NCI-H82 (cell line): ENCODE measurements around the gene PIAS2.
"Not testable (repeated sequence)": the region's sequence is repeated elsewhere in the genome, so short reads cannot be mapped to it uniquely, and the experiment has no call there.

Source experiments
- DNase-seq: peaks from one replicate; lab custom pipeline; 2025; lab: John Stamatoyannopoulos, UW

PIAS2 gene

GRCh38 chr18:46899274-46899948 lies 17.9 kb downstream of the PIAS2 start:
- no peak for DNase-seq

DNA sequence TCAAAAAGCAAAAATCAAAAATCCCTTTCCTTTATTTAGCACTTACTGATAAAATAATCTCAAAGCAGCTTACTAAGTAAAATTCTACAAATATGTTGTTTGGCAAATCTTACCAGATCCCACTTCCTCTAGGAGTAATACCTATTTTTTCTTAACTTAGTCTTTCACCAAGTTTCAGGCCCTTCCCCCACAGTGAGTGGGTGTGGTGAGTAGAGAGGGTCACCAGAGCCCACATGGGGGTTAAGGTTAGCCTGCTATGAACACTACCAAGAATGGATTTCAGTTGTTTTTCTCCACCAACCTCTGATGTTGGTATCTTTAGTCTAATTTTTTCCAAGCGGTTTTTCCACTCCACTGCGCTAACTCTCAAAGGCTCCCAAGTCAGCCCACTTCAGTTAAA lies 23.2 kb downstream of the PIAS2 start:
- DNase-seq, result no peak

DNA sequence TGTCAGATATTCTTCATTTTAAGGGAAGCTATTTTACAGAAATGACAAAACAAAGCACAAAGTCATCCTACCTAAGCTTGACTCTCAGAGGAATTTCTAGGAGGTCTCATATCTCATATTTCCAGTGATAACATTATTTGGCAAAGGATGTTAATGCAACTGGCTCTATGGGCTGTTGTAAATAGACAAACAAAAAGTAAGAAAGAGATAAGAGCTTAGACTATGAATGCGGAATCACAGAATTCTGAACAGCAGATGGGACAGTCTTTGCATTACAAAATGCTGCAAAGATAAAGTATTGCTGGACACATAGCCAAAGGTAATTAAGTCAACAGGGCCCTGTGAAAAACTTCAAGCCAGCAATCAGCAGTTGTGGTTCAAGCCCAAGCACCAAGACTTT lies 23.9 kb downstream of the PIAS2 start:
- no peak for DNase-seq

- no peak for DNase-seq
Observed at GRCh38 chr18:46892842-46893241, 24.5 kb downstream of the PIAS2 start.

GRCh38 chr18:46891742-46892214 lies 25.5 kb downstream of the PIAS2 start:
- no peak for DNase-seq

GRCh38 chr18:46888965-46889364 lies 28.3 kb downstream of the PIAS2 start:
- DNase-seq, result no peak

DNA sequence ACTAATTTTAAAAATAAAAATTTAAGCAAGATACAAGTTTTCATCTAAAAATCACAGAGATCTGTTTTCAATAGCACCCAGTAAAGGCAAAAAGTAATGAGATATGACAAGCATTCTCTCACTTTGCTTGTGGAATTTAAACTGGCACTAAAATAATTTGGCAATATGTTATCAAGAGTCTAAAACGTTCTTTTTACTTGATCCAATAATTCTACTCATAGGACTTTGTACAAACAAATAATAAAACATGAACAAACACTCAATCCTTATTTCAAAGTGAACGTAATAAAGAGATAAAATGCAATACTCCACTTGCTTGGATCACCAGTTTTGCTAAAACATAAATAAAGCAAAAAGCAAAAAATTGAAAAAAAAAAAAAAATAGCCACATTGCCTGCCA lies 30.4 kb downstream of the PIAS2 start:
- no peak for DNase-seq

- no peak for DNase-seq
Observed at GRCh38 chr18:46883180-46883579, 34.1 kb downstream of the PIAS2 start.

- DNase-seq, result no peak
Observed at GRCh38 chr18:46877329-46877987, 39.8 kb downstream of the PIAS2 start.

DNA sequence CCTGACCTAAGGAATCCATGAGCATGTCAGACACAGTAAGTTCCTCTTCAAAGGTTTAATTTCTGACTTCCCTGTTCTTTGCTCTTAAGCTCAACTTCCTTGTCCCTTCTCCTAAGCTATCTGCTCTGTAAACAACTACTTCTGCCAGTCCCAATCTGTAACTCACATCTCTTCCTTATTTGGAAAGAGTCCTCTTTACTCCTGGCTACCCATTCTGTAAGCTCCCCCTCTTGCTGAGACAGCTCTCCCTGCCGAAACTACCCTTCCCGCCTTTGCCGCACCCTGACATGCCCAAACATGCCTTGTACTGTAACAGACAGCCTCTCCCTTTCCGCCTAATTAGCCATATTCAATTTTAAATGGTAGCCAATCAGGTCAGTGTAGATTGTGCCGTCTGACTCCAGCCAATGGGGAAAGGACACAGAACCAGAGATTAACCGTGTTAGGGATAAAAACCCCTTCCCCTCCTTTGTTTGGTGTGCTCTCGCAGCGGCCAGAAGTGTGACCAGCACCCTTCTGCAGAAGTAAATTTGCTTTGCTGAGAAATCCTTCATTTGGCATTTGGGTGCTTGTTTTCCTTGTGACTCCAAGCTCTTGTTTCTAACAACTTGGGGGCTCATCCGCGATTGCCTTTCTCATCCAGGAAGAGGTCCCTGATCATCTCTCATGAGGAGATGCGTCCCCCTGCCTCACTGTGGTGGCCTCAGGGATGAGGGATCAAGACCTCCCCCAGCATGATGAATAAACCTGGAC lies 49.0 kb downstream of the PIAS2 start:
- DNase-seq, result no peak

DNA sequence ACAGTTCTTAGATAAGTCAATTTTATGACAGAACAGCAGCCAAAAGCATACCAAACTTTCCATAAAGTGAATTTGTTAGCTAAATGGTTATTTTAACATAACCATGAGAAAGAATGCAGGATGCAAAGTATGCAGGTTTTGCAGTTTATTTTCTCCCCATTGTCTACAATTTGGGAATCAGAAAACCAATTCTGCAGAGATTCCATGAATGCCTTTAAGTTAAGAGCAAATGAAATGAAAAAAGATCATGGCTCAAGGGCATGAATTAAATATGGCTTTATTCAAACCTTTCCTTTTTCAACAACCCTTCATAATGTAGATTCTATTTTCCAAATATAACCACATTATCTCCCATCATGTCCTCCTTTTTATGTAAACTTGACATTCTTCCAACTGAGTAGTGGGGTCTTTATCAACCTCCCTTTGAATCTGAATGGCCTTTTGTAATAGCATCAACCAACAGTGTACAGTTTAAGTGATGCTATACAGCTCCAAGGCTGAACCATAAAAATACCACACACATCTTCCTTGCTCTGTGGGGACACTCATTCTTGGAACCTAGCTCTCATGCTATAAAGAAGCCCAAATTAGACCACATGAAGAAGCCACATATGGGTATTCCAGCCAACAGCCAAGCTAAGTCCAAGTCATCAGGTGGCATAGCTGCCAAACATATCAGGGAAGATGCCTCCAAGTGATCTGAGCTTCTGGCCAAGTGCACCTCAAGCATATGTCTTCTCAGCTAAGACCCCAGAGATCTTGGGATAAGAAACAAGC lies 49.8 kb downstream of the PIAS2 start:
- DNase-seq, result no peak

- no peak for DNase-seq
Observed at GRCh38 chr18:46866523-46866922, 50.8 kb downstream of the PIAS2 start.

DNA sequence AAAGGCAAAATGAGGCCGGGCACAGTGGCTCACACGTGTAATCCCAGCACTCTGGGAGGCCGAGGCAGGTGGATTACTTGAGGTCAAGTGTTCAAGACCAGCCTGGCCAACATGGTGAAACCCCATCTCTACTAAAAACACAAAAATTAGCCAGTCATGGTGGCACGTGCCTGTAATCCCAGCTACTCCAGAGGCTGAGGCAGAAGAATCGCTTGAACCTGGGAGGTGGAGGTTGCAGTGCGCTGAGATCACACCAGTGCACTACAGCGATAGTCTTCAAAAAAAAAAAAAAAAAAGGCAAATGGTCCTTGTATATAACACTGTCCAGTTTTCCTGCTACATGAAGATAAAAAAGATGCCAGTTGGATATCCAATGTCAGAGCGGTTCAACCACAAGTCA lies 52.1 kb downstream of the PIAS2 start:
- not testable (repeated sequence) for DNase-seq

- DNase-seq, result no peak
Observed at GRCh38 chr18:46859855-46860254, 57.5 kb downstream of the PIAS2 start.

GRCh38 chr18:46858290-46858689 lies 59.0 kb downstream of the PIAS2 start:
- DNase-seq, result no peak

GRCh38 chr18:46856973-46857372 lies 60.3 kb downstream of the PIAS2 start:
- DNase-seq, result no peak

- no peak for DNase-seq
Observed at GRCh38 chr18:46849007-46849406, 68.3 kb downstream of the PIAS2 start.

DNA sequence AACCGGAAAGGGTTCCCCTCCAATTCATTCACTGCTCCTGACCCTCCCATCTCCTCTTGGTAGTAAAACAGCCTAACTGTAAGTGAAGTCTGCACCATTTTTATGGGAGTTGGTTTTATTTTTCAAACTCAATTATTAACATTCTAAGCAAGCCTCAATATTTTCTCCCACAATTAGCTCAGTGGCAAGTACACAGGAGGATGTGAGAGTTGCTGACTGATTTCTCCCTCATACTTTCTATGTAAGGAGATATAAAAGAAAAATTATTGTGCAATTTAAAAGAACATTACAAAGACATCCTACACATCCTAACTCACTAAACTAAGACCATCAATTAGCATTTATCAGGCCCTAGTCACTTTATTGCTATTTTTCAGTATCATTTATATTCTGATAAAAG lies 73.9 kb downstream of the PIAS2 start:
- no peak for DNase-seq

DNA sequence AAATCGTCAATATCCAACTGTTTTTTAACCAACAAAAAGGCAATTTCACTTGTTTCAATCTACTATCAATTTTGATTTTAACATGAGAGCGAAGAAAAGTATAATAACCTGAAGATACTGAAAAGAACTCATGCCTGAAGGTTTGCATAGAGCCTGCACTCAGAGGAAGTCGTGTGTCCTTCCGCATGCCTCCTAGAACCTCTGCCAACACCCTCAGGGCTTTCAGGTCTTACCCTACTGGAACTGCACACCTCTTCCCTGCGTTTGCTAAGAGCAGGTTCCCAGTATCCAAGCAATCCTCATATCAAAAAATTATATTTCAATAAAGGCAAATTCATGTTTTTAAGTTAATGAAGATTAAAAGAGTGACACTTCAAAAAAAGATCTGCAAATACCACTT lies 74.7 kb downstream of the PIAS2 start:
- DNase-seq, result no peak

- DNase-seq, result no peak
Observed at GRCh38 chr18:46833899-46834298, 83.4 kb downstream of the PIAS2 start.

DNA sequence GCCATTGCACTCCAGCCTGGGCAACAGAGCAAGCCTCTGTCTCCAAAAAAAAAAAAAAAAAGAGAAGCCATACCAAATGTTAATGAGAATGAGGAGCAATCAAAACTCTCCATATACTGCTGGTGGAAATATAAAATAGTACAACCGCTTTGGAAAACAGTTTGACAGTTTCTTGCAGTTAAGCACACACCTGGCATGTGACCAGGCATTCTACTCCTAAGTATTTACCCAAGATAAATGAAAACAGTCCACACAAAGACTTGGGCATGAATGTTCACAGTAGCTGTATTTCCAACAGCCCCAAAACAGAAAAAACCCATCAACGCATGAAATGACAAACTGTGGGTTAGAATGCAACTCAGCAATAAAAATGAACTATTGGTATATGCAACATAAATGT lies 84.5 kb downstream of the PIAS2 start:
- DNase-seq, result no peak

DNA sequence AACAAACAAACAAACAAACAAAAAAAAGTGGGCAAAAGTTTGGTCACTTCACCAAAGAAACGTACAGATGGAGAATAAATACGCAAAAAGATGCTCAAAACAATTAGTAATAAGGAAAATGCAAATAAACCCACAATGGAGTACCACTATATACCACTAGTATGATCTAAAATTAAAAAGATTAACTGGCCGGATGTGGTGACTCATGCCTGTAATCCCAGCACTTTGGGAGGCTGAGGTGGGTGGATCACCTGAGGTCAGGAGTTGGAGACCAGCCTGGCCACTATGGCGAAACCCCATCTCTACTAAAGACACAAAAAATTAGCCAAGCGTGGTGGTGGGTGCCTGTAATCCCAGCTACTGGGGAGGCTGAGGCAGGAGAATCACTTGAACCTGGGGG lies 84.9 kb downstream of the PIAS2 start:
- not testable (repeated sequence) for DNase-seq
